Keratinocyte (primary cell): ENCODE data around the gene CDHR4. TPM values are rescaled to one million over a fixed set of nuclear protein-coding genes. Genes with fewer than 3 reads are reported as not detected.
A peak's percentile ranks its signal among the peaks of the same experiment; 100 is the strongest.

Experiments used
- DNase-seq: peaks from one replicate; pipeline ENCODE4 v3.0.0-alpha.2; 2011; ENCODE audit warnings: low read depth, missing footprints, low spot score
- FAIRE-seq: peaks from 2 replicates; lab custom pipeline; 2011; peaks lifted over from hg19 to GRCh38; lab: Jason Lieb, UNC
- H2AFZ ChIP-seq: 2 replicates; pipeline ENCODE4 v1.6.0; 2012; ENCODE audit warnings: low read length, control low read depth, inconsistent platforms; ENCODE audit not compliant: control insufficient read depth
- H3K27ac ChIP-seq: 2 replicates; pipeline ENCODE4 v1.5.1; 2011; ENCODE audit warnings: low read length; ENCODE audit not compliant: control insufficient read depth, insufficient read depth
- H3K27me3 ChIP-seq: 3 replicates; pipeline ENCODE4 v1.6.0; 2011; ENCODE audit warnings: low read length; ENCODE audit not compliant: control insufficient read depth, insufficient read depth; ENCODE audit errors: extremely low read depth
- H3K36me3 ChIP-seq, 2 experiments: 2 replicates in 1 of 2; 3 replicates in 1 of 2; pipeline ENCODE4 v1.5.1; 2011; ENCODE audit warnings: low read length in 2 of 2, mild to moderate bottlenecking in 1 of 2; ENCODE audit not compliant: control insufficient read depth in 2 of 2, insufficient read depth in 2 of 2; ENCODE audit errors: extremely low read depth in 1 of 2
- H3K4me1 ChIP-seq: 3 replicates; pipeline ENCODE4 v1.5.1; 2011; ENCODE audit warnings: low read length; ENCODE audit not compliant: control insufficient read depth, insufficient read depth; ENCODE audit errors: extremely low read depth
- H3K4me2 ChIP-seq: 3 replicates; pipeline ENCODE4 v1.6.0; 2011; ENCODE audit warnings: low read depth, low read length; ENCODE audit not compliant: control insufficient read depth, insufficient read depth; ENCODE audit errors: extremely low read depth
- H3K4me3 ChIP-seq, 3 experiments: fragments of 200-600 bp in 1 of 3; sonication (generic) in 1 of 3; 2 replicates in 2 of 3; 3 replicates in 1 of 3; pipeline ENCODE4 v1.5.1; 2011 to 2016; ENCODE audit warnings: low read length in 3 of 3, mild to moderate bottlenecking in 3 of 3, control low read depth in 2 of 3, inconsistent platforms in 1 of 3, low read depth in 1 of 3, mixed read lengths in 1 of 3, mixed run types in 1 of 3, moderate library complexity in 1 of 3; ENCODE audit not compliant: control insufficient read depth in 2 of 3, insufficient read depth in 2 of 3; ENCODE audit errors: extremely low read depth in 1 of 3
- H3K79me2 ChIP-seq: 2 replicates; pipeline ENCODE4 v1.6.0; 2012; ENCODE audit warnings: low read length; ENCODE audit not compliant: control insufficient read depth, insufficient read depth
- H3K9ac ChIP-seq: 3 replicates; pipeline ENCODE4 v1.6.0; 2011; ENCODE audit warnings: low read length; ENCODE audit not compliant: control insufficient read depth, insufficient read depth; ENCODE audit errors: extremely low read depth
- H3K9me1 ChIP-seq: 3 replicates; pipeline ENCODE4 v1.6.0; 2011; ENCODE audit warnings: low read length; ENCODE audit not compliant: control insufficient read depth, insufficient read depth; ENCODE audit errors: extremely low read depth
- H3K9me3 ChIP-seq: 2 replicates; pipeline ENCODE4 v1.5.1; 2012; ENCODE audit warnings: low read depth, low read length; ENCODE audit not compliant: control insufficient read depth
- H4K20me1 ChIP-seq: 3 replicates; pipeline ENCODE4 v1.6.0; 2011; ENCODE audit warnings: low read length; ENCODE audit not compliant: control insufficient read depth, insufficient read depth; ENCODE audit errors: extremely low read depth
- EZH2 ChIP-seq: IDR thresholded peaks from one replicate; pipeline ENCODE4 v1.6.1; 2012; ENCODE audit warnings: inconsistent platforms, mild to moderate bottlenecking, low read length, moderate library complexity
- dilution Hi-C: fragments of 300-500 bp; cut with MboI; formaldehyde crosslinking; loops from one replicate; pipeline ENCODE4 v1.7.0; 2020; ENCODE audit warnings: low sequenced_read_pairs; ENCODE audit not compliant: extremely low pct_ligation_motif_present
- polyA plus RNA-seq, 5 experiments: library from polyadenylated mRNA; depleted of rRNA in 3 of 5; stranded (reverse) in 3 of 5; stranded (forward) in 1 of 5; unstranded in 1 of 5; fragments of >200 nt; gene quantifications; 1 replicate in 1 of 5; 2 replicates in 3 of 5; 3 replicates in 1 of 5; pipeline versions ENCODE4 v1.2.1 to v1.2.3, GENCODE V29; 2011 to 2012; ENCODE audit warnings: missing spikeins in 2 of 5, low read depth in 1 of 5, low replicate concordance in 1 of 5
- TF ChIP-seq, protein P1 (sequence below), 3 experiments: IDR thresholded peaks in 1 of 3; conservative IDR thresholded peaks in 1 of 3; optimal IDR thresholded peaks in 1 of 3; 2 replicates in 2 of 3; 3 replicates in 1 of 3; pipeline versions ENCODE3 to v1.5.1; 2011; ENCODE audit warnings: low read length in 3 of 3, mild to moderate bottlenecking in 3 of 3, moderate library complexity in 2 of 3, control low read depth in 1 of 3, inconsistent platforms in 1 of 3; ENCODE audit not compliant: insufficient read depth in 2 of 3; ENCODE audit errors: extremely low read depth in 1 of 3

CDHR4 gene
- polyA plus RNA-seq, 1 donor (not counting 4 experiments of a cell fraction or from before 2014, with no cell fraction given): not detected

DNA sequence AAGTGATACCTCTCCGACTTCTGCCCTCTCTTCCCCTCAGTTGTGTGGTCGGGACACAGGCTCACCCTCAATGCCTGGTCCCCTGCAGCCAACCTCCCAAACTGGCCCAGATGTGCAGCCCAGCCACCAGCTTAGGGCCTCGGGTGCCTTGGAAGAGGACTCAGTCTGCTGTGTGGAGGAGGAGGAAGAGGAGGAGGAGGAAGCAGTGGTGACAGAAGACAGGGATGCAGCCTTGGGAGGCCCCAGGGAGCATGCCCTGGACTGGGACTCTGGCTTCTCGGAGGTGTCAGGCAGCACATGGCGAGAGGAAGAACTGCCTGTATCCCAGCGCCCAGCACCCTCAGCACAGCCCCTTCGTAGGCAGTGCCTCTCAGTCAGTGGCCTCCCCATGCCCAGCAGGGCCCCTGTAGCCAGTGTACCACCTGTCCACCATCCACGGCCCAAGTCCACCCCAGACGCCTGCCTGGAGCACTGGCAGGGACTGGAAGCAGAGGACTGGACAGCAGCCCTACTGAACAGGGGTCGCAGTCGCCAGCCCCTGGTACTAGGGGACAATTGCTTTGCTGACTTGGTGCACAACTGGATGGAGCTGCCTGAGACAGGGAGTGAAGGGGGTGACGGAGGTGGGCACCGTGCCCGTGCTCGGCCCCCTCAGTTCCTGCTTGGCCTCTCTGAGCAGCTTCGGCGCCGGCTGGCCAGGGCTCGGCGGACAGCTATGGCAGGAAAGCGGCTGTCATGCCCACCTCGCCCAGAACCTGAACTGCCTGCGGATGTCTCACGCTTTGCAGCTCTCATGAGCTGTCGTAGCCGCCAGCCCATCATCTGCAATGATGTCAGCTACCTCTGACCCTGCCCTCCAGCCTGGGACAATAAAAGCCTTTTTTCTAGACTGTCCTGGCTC lies 4.7 kb upstream of the CDHR4 start:
- Histone ChIP-seq H3K4me1 (peaks cover 45% of the 10 kb centered on the region), H3K79me2 (peaks cover 12% of the 10 kb centered on the region), H3K4me3 (peak overlapping the region; percentile 80 to 89 (median 84)), H3K4me2 (peak overlapping the region; percentile 98), H2AFZ (no peak overlapping the region), H3K36me3 (peaks cover 0 to 14% of the 10 kb centered on the region in 2 experiments), H3K27me3 (no peaks in the 10 kb centered on the region), H3K9me1 (peaks cover 6% of the 10 kb centered on the region), H3K9me3 (no peaks in the 10 kb centered on the region), H4K20me1 (peaks cover 7% of the 10 kb centered on the region), H3K27ac (peak overlapping the region; percentile 69), H3K9ac (peak overlapping the region; percentile 86)
- dilution Hi-C loops: no loop called here
- DNase-seq (no peak), FAIRE-seq (no peak)
- no peak for TF ChIP-seq EZH2

DNA sequence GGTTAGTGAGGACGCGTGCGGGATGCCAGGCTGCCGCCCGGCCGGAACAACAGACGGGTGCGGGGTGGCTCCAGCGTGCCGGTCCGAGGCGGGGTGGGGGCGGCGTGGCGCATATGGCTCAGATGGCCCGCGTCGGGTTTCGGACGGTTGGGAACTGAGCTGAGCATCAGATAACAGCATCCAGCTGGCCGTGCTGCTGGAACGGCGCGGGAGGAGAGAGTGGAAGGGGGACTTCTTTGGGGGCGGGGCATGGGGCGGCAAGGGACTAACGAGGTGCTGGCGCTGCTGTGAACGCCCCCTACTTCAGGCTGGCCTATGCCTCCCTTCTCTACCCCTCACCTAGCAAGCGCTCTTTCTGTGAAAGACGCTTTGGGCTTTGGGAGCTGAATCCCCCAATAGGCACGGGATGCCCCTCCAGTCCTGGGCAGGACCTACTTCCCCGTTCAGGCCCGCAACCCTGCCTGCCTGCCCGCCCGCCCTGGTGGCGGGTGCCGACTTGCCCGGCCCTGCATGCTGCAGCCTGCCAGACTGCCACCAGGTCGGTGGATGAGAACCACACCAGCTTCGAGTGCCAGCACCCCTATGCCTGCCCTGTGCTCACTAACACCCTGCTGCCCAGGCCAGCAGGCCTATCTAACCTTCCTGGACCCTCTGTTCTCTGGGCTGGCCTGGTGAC lies 3.9 kb upstream of the CDHR4 start:
- TF ChIP-seq, protein P1, sequence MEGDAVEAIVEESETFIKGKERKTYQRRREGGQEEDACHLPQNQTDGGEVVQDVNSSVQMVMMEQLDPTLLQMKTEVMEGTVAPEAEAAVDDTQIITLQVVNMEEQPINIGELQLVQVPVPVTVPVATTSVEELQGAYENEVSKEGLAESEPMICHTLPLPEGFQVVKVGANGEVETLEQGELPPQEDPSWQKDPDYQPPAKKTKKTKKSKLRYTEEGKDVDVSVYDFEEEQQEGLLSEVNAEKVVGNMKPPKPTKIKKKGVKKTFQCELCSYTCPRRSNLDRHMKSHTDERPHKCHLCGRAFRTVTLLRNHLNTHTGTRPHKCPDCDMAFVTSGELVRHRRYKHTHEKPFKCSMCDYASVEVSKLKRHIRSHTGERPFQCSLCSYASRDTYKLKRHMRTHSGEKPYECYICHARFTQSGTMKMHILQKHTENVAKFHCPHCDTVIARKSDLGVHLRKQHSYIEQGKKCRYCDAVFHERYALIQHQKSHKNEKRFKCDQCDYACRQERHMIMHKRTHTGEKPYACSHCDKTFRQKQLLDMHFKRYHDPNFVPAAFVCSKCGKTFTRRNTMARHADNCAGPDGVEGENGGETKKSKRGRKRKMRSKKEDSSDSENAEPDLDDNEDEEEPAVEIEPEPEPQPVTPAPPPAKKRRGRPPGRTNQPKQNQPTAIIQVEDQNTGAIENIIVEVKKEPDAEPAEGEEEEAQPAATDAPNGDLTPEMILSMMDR (optimal IDR thresholded peaks at IDR 0.05 in 1 of 3, IDR thresholded peaks at IDR 0.05 in 1 of 3, conservative IDR thresholded peaks at IDR 0.05 in 1 of 3; ENCODE audit: extremely low read depth in 1 of 3, insufficient read depth in 2 of 3, low read length in 3 of 3): no peak
- TF ChIP-seq EZH2: no peak
- Histone ChIP-seq H2AFZ (peak overlapping the region; percentile 91), H3K9me3 (no peaks in the 10 kb centered on the region), H3K4me1 (peaks cover 47% of the 10 kb centered on the region), H3K36me3 (peaks cover 0 to 14% of the 10 kb centered on the region in 2 experiments), H3K4me2 (peak overlapping the region; percentile 98), H4K20me1 (peaks cover 7% of the 10 kb centered on the region), H3K4me3 (peak overlapping the region; percentile 80 to 89 (median 84)), H3K9ac (peak overlapping the region; percentile 86), H3K27ac (peak overlapping the region; percentile 69), H3K79me2 (peaks cover 12% of the 10 kb centered on the region), H3K9me1 (peaks cover 6% of the 10 kb centered on the region), H3K27me3 (no peaks in the 10 kb centered on the region)
- FAIRE-seq (peak; percentile 85), DNase-seq (peak; percentile 69)
- dilution Hi-C loops: no loop called here
